Hematopoietic multipotent progenitor cell treated with erythropoietin and hydrocortisone succinate and interleukin-3 and kit ligand, for 8 days (in vitro differentiated cells): ENCODE data around the gene TRIM32.
"Not testable (repeated sequence)": the region's sequence is repeated elsewhere in the genome, so short reads cannot be mapped to it uniquely, and the experiment has no call there.

Experiments used
- DNase-seq: peaks from one replicate; pipeline ENCODE4 v3.0.0-alpha.2; 2015

TRIM32 gene

GRCh38 chr9:116683535-116683934, 3.6 kb upstream of the TRIM32 start:
- DNase-seq, result no peak

DNA sequence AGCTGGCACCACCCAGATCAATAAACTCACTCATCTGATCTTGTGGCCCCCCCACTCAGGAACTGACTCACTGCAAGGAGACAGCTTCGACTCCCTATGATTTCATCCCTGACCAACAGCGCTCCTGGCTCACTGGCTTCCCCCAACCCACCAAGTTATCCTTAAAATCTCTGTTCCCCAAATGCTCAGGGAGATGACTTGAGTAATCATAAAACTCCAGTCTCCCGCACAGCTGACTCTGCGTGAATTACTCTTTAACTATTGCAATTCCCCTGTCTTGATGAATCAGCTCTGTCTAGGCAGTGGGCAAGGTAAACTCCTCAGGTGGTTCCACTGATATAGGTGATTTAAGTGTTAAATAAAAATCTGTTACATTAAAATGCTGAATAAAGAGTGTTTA, 1.9 kb upstream of the TRIM32 start:
- DNase-seq, result no peak

- DNase-seq, result no peak
Measured at GRCh38 chr9:116686135-116686534, 970 bp upstream of the TRIM32 start.

DNA sequence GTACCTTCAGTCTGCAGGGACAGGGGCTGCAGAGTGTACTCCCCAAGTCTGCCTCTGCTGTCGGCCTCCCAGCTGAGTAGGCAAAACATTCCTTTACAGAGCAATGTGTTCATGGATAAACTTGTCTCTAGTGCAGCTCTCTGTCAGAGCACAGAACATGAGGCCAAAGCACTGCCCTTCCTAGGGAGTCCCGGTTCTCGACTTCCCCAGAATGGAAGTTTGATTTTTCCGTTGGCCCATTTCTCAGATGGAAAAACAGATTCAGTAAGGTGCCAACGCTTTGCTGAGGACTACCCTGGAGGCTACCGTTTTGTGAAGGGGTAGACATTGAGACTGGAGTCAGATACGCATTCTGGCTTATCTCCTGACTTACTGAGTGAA, 422 bp upstream of the TRIM32 start:
- DNase-seq, result no peak

DNA sequence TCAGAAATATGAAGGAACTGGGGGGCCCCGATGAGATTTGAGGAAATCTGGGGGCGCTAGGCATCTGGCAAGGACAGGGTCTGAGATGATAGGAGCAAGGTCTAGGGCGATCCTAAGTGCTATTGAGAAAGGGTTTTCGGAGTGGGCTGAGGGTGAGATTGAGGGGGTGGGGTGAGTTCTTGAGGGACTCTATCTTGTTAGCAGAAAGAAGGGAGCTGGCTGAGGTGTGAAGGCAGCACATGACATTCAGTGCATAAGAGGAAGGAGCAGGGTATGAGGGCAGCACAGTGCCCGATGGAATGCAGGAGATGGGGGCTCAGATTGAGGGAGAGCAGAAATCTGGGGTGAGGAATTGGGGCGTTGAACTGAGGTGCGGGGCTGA, 640 bp downstream of the TRIM32 start:
- DNase-seq, result peak; percentile 3

DNA sequence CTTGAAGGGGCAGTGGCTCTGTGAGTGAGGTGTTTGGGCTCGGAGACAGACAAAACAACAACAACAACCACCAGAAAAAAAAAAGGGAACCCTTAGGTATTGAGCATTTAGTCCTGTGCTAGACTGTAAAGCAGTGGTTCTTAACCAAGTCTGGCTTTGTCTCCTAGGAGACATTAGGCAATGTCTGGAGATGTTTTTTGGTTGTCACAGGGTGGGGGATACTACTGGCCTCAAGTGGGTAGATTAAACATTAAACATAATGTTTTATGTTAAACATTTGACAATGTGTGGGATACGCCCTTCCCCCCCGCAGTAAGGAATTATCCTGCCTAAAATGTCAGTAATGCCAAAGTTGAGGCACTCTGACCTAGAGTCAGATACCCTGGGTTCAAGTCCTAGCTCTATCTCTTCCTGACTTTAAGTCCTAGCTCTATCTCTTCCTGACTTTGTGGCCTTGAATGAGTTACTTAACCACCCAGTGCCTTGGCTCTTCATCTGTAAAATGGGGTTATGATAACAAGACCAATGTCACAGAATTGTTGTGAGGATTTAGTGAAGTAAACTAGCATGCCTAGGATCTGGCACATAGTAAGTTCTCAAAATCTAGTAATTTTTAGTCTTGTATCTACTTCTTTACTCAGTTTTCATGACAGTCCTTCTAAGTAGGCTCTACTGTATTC, 1.8 kb downstream of the TRIM32 start:
- DNase-seq, result peak; percentile 16

DNA sequence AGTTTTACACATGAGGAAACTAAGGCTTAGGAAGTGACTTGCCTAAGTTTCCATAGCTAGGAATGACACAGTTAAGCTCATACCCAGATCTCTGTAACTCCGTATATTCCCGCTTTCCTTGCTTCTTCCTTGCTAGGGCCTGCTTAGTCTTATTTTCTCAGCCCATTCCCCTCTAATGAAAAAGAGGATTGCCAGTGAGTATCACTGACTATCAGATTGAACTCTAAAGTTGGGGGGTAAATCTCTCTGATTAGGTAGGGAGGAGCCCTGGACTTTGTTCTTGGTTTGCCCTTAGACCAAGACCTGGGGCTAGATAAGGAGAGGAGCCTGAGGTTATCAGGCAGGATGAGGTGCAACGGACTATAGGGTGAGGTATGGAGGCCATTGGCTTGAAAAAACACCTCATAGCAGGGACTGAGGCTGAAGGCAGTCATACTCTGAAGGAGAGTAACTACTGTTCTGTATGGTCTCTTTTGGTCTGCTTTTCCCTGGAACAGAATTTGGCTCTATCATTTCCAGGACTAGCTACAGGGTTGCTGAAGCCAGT, 2.5 kb downstream of the TRIM32 start:
- DNase-seq, result peak; percentile 56

GRCh38 chr9:116690805-116691204, 3.7 kb downstream of the TRIM32 start:
- DNase-seq, result not testable (repeated sequence)

GRCh38 chr9:116691607-116692006, 4.5 kb downstream of the TRIM32 start:
- DNase-seq, result no peak

DNA sequence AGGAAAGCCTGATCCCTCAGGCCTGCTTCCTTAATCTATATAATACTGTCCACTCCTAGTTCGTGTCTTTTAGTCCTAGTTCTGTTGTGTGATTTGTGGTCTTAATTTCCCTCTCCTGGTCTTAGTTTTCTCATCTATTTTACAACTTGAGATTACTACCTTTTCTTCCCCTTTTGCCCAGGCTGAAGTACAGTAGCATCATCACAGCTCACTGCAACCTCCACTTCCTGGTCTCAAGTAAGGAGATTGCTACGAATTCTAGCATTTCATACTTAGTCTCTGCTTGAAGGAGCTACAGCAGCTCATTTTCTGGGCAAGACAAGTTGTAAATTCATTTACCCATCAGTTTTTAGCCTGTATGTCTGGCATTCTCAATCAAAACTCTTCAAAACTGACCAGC, 5.5 kb downstream of the TRIM32 start:
- DNase-seq, result no peak

GRCh38 chr9:116693233-116693731, 6.2 kb downstream of the TRIM32 start:
- no peak for DNase-seq

DNA sequence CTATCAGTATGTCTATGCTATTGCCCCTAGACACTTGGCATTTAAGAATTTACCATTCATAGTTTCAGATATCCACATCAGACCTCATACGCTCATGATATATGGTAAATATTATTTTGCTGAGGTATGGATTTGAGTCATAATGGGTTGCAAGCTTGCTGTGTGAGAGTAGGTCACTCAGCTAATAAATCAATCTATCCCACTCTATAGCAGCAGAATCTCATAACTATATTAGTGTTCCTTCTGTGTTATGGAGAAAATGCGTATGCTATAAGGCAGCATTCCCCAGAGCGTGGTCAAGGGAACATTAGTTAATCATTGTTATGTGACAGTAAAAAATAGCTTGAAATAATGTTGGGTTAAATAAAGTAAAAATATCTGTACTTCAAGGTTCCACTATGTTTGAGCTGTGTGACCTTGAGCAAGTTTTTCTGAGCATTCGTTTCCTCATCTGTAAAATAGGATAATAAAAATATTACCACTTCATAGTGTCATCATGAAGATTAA, 7.7 kb downstream of the TRIM32 start:
- no peak for DNase-seq

GRCh38 chr9:116695438-116695837, 8.3 kb downstream of the TRIM32 start:
- no peak for DNase-seq

- no peak for DNase-seq
Measured at GRCh38 chr9:116697362-116697761, 10.3 kb downstream of the TRIM32 start.

GRCh38 chr9:116697887-116698286, 10.8 kb downstream of the TRIM32 start:
- no peak for DNase-seq

- DNase-seq, result no peak
Measured at GRCh38 chr9:116700279-116700678, 13.2 kb downstream of the TRIM32 start.

GRCh38 chr9:116700882-116701865, 14.1 kb downstream of the TRIM32 start:
- DNase-seq, result no peak

- no peak for DNase-seq
Measured at GRCh38 chr9:116701940-116702642, 15.0 kb downstream of the TRIM32 start.

DNA sequence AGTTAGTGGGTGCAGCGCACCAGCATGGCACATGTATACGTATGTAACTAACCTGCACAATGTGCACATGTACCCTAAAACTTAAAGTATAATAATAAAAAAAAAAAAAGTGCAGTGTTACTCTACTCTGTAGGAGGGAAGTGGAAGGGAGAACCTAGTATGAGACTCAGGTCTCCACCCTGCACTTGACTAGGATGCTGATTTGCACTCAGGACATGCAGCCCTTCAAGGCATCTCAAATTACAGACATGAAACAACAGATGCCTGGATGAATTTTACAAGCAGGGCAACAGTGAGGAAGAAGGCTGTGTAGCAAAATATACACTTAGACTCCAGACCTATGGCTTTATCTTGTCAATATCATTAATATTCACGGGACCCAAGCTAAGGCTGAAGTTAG, 16.5 kb downstream of the TRIM32 start:
- no peak for DNase-seq

DNA sequence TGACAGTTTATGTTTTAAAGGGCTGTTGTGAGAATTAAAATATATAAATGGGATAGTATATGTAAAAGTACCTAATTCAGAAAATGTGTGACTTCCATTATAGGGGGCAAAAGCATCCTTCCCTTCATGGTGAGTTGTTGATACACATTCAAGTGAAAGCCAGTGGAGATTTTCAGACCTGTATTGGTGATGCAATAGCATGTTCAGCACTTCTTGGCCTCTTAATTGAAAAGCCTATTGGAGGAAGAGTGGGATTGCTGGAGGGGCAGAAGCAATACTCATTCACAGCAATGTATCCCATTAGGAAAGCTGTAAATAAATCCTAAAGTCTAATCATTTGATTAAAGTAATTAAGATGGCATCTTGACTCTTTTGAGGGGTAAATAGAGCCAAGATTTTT, 17.4 kb downstream of the TRIM32 start:
- DNase-seq, result no peak

DNA sequence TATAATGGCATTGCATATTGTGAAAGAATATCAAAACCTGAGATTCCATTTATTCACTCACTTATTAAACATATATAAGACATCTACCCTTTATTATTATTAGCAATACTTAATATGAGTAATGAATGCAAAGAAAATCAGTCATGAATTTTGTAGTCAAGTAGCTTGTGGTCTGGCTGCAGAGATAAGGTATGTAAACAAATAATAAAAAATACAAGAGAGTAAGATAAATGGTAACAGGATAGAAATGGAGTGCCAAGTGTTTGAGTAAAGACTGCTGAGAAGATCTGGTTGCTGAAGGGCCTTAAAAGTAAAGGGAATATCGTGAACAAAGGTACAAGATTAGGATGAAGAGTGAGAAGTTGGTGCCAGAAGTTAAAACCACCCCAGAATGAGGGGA, 18.4 kb downstream of the TRIM32 start:
- DNase-seq, result no peak

DNA sequence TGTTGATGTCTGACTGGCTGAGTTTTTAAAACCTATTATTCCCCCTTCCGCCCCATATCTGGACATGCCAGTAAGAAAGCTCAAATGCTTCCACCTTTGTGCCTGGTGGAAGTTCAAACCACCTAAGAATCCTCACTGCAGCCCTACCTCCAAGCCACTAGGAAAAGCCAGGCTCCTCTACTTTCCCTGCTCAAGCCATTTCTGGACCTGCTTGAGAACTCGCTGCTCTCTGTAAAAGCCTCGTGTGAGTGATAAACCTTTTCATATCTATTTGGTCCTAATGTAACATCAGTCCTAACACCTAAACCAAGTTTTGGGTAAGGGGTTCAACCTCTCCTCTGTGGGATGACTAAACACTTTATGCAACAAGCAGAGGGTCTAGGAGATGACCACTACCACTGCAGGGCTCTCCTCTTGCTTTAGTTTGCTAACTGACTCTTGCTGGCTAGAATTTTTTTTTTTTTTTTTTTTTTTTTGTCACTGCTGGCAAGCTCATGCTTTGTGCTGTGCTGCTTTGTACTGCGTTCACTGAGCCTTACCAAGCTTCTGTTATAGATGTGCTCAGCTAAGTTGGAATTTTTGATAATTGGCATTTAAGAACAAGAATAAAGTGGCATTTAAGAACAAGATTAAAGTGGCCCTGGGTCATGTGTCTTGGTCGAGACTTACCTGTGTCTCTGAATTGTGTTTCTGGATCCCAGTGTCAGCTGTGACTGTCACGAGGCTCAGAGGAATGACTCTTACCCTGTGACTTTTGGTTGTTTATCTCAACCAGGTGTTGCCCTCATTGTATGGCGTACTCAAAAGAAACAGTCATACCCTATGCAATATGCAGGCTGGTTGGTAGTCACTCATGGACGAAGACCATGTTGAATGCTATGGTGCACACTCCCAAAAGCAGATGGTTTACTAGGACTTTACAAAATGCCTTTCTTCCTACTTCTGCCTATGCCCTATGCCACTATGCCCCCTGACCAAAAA, 19.5 kb downstream of the TRIM32 start:
- no peak for DNase-seq
